HG02884 (cell line): ENCODE results near the gene FAF1.
"Not testable (repeated sequence)": the region's sequence is repeated elsewhere in the genome, so short reads cannot be mapped to it uniquely, and the experiment has no call there.

Experiments
- ATAC-seq: cut with Tn5 transposase; IDR thresholded peaks from one replicate; pipeline ENCODE4 v1.9.1; 2021; ENCODE audit warnings: mild to moderate bottlenecking, moderate library complexity; ENCODE audit not compliant: unreplicated experiment

FAF1 gene

DNA sequence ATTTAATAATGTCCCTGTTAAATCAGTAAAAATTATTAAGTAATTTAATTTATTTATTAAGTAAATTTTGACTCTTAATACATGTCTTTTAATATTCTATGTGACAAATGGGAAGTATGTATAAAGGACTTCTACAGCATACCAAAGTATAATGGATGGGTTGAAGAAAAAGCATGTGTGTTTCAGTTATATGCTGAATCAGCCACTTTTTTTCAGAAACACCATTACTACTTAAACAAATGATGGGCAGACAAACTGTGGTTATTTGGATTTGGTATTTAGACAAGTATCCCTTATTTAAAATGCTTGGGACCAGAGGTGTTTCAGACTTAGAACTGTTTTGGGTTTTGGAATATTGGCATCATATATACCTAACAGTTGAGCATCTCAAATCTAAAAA is 360.5 kb downstream of the FAF1 start:
- ATAC-seq, result no peak

DNA sequence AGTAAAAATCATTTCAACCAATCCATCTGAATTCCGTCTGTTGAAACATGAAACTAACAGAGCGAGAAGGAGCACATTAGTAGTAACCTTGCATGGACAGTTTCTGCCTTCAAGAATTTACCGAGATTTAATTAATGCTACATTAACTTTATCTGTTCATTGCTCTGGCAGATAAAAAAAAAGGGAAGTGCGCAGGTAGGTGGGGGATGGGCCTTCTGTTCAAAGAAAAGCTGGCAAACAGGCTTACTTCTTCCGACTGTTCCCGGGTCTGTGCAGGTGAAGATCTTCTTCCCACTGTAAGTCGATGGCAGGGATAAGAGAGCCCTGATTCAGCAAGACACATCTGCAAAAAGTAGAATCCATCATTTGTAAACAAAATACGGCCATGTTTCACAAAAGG is 364.2 kb downstream of the FAF1 start:
- no peak for ATAC-seq

DNA sequence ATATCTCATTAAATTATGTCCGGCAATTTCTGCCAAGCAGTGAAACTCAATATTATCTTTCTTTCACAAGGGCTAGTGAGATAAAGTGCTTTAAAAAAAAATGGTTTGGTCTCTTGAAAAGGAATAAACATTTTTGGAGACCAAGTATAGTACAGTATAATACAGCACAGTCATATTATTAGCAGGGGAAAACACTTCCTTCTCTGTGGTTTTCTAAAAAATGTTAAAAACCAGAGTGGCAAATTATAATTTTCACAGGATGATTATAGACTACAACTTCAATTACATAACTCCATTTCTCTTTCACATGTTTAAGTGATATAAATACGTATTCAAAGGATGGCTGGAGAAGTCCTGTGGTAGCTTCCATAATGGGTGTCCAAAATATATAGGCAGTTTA is 366.6 kb downstream of the FAF1 start:
- ATAC-seq, result no peak

- no peak for ATAC-seq
Observed at GRCh38 chr1:50591598-50591997, 368.5 kb downstream of the FAF1 start.

DNA sequence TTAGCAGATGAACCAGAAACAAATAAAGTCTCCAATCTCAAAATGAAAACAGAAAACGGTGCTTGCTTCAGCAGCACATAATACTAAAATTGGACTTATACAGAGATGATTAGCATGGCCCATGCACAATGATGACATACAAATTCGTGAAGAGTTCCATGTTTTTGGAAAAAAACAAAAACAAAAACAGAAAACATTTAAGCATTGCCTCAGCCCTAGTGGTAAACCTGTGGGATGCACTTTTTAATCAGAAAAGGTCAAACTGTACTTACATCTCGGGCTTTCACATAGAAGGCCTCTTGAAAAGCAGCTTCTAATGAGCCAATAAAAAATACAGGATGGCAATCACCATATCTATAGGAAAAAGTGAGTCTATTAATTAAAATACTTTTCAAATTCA is 377.7 kb downstream of the FAF1 start:
- ATAC-seq, result no peak

DNA sequence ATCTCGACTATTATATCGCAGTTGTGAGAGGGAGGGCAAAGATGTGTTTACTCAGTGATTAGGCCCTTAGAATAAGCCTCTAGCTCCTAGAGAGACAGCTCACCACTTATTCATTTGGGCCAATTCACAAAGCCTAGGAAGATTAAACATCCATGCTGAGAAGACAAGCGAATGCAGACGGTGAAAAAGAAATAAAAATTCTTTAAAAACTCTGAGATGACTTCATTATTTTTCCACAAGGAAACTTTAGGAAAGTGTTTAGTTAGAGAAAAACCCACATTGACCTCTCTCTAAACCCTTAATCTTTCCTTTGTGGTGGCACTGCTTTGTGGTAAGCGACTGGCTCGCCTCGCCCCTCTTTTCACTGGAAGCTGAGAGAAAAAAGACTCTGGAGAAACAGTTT is 390.0 kb downstream of the FAF1 start:
- no peak for ATAC-seq

DNA sequence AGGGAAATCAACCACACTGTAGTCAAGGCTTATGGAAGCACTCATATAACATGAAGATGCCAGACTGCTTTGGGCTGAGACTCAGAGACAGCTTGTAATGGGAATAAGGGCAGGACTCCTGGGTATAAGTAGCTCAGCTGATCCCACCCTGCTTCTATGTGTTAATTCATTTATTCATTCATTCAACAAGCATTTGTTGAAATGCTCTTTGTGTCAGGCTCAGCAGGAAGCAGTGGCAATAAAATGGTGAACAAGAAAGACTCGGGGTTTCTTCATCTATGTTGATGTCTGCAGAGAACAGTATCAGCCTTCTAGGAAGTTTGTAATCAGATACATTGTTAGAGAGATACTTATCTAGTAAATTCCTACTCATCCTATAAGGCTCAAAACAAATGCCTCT is 391.3 kb downstream of the FAF1 start:
- no peak for ATAC-seq

DNA sequence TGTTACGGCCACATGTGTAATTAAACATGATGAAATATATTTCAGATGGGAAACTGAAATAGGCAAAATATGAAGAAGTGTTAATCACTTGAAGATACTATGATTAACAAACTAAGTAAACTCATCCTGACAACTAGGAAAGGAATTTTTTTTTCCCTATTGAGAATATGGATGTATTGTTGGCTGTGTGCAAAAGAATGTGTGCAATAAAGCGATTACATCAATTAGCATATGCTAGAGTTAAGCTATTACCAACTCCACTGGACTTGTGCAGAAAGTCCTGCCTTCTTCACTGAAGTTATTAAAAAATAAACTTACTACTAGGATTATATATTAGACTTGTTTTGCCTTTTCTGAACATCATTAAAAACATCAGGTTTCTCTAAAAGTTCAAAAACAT is 393.7 kb downstream of the FAF1 start:
- no peak for ATAC-seq

DNA sequence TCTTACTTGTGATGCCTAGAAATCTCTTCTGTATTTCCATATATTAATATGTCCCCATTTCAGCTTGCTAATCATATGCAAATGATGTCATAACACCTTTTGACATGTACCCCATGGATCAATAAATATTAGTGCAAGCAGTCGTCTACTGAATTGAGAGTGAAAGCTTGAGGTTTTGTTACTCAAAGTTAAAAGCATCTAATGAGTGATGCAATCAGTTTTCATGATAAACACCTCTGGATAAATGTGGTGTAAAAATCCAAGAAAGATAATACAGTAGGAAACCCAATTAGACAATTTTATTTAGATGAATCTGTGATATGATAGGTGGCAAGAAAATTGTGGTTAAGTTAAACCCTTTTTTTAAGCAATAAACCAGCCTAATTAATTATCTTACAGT is 395.6 kb downstream of the FAF1 start:
- no peak for ATAC-seq

GRCh38 chr1:50562106-50562505 is 398.0 kb downstream of the FAF1 start:
- no peak for ATAC-seq

DNA sequence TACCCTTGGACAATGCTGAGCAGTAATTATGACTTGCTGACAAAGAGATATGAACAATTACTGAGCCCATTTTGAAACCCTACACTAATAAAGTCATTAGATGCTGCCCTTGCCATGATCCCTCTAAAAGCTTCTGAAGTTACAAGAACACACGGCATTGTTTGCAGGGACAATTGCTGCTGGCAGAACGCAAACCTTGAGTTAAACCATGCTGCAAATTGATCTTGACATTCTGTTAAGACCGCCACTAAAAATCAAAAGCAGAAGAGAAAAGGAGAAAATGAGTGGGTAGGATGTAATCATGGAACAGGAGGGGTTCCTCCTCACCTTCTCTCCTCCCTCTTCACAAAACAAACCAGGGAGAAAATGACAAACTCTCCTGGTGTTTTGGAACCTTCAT is 400.6 kb downstream of the FAF1 start:
- ATAC-seq, result no peak

- no peak for ATAC-seq
Observed at GRCh38 chr1:50553921-50554320, 406.1 kb downstream of the FAF1 start.

GRCh38 chr1:50548243-50548642 is 411.8 kb downstream of the FAF1 start:
- ATAC-seq, result no peak

GRCh38 chr1:50542362-50542761 is 417.7 kb downstream of the FAF1 start:
- ATAC-seq, result no peak

DNA sequence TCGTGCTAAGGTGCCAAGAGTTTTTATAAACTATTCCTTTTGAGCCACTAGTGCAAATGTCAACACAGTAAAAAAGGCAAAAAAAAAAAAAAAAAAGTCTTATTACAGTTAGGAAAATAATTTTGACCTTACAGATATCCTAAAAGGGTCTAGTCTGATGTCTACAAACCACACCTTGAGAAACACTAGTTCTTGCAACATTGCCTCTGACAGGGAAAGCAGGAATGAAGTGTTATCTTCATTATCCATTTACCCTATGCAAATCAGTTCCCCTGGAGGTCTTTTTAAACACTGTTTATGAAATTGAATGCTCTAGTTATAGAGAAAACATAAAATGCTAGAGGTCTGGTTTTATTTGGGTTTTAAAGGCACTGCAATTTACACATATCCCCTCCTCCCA is 421.6 kb downstream of the FAF1 start:
- ATAC-seq, result no peak

DNA sequence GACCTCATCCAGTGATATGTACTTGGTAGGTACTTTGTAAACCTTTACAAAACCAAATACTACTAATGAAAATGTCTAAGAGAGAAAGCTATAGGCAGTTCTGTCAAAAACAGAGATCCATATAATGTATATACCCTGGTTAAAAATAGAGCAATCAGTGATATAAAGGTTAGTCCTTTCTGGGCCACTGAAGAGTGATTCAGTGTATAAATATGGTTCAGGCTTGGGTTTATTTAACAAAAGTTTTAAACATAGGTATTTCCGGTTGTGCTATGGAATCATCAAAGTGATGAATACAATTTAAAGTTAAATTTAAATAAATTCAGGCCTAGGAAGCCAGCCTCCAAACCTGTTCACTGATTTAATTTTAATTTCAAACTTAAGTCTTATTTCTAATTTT is 428.5 kb downstream of the FAF1 start:
- ATAC-seq, result no peak

DNA sequence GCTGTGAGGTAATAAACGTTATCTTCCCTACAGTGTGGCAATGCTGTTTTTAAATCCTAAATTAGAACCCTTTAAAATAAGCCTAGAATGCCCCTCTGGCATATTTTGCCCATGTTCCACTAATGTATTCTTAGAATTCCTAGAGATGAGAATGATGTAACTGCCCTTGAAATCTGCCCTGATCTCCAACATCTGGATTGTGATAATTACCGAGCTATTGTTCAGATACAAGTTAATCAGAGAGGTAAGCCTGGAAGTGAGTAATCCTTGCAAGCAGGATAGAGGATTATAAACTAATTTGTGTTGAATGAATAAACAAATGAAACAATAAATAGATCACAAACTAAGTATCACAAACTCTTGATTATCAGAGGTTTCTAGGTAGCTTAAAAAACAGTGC is 429.0 kb downstream of the FAF1 start:
- no peak for ATAC-seq

DNA sequence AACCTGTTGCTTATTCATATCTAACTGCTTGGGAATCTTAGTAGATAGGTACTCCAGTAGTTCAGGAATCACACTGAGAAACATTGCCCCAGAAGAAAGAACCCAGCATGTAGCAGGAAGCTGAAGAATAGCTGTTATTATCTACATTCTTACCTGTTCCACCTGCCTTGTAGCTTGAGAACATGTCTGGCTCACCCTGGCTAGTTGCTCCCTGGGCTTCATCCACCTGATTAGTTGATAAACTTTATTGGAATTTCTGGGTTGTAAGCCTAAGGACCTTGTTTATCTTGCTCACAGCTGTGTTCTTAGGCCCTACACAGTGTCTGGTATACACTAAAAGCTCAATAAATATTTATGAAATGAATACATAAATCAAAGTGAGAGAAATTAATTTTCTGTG is 430.6 kb downstream of the FAF1 start:
- ATAC-seq, result no peak

- not testable (repeated sequence) for ATAC-seq
Observed at GRCh38 chr1:50527987-50528320, 432.1 kb downstream of the FAF1 start.

- no peak for ATAC-seq
Observed at GRCh38 chr1:50527249-50527986, 432.6 kb downstream of the FAF1 start.

DNA sequence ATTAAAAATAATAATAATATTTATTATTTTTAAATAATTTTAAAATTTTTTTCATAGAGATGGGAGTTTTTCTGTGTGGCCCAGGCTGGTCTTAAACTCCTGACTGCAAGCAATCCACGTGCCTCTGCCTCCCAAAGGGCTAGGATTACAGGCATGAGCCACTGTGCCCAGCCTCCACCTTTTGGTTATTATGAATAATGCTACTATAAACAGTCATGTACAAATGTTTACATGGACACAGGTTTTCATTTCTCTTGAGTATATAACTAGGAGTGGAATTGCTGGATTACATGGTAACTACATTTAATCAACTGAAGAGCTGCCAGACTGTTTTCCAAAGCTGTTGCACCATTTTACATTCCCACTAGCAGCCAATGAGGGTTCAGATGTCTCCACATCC is 433.6 kb downstream of the FAF1 start:
- no peak for ATAC-seq

DNA sequence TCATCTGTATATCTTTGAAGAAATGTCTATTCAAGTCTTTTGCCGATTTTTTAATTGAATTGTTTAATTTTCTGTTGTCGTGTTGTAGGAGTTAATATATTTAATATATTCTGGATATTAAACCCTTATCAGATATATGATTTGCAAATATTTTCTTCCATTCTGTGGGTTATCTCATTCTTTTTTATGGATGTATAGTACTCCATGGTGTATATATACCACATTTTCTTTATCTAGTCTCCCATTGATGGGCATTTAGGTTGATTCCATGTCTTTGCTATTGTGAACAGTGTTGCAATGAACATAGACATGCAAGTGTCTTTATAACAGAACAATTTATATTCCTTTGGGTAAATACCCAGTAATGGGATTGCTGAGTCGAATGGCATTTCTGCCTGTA is 436.5 kb downstream of the FAF1 start:
- no peak for ATAC-seq

- ATAC-seq, result no peak
Observed at GRCh38 chr1:50522691-50523342, 437.2 kb downstream of the FAF1 start.
